ENCODE results near the gene ATP2B2. TPM values are rescaled to one million over a fixed set of nuclear protein-coding genes. Genes with fewer than 3 reads are reported as not detected.

ATP2B2 gene
- total and polyA plus RNA-seq, 2 of the 8 experiments (the other 6 are each of a cell fraction or from before 2014, with no cell fraction given): 0.14 to 1.2 TPM

DNA sequence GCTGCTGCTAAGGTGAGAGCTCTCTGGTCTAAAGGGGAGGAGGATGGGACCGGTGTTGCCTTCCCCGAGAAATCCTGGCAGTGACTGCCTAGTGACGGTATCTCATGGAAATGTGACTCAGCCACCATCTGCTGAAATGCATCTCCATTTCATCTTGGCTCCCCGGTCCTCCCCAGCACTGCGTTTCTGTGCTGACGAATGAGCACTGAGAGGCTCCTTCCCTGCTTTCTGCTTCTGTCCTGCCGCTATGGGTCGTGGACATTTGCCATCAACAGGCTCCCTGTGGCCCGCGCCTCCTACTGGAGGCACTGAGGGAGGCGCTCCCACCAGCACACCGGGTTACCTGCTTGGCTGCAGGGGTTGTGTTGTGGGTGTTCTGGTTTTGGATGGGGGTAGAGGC is 170.9 kb downstream of the ATP2B2 start:
- Histone ChIP-seq H3K36me3 (ENCODE audit: control insufficient read depth in 2 of 4, insufficient read depth in 4 of 4, low read length in 3 of 4) (no peaks in the 10 kb centered on the region), H3K4ac (replicated peaks; ENCODE audit: insufficient read length, low read depth, low read length) (no peak overlapping the region), H3K79me1 (ENCODE audit: low read depth, low read length) (no peaks in the 10 kb centered on the region), H3K18ac (ENCODE audit: extremely low read depth, low read length) (no peak overlapping the region; the same call in 1 of the 2 replicates), H3K9ac (replicated peaks in 1 of 4; ENCODE audit: extremely low read depth in 1 of 4, low read depth in 3 of 4, low read length in 3 of 4) (no peak overlapping the region), H4K91ac (replicated peaks; ENCODE audit: insufficient read length, low read length) (no peak overlapping the region), H3K4me1 (replicated peaks in 1 of 4; ENCODE audit: control insufficient read depth in 3 of 4, insufficient read depth in 4 of 4, low read length in 3 of 4) (peaks cover 0 to 2% (median 0%) of the 10 kb centered on the region in 4 experiments; a peak in 1 of 7 replicates), H3K4me3 (ENCODE audit: extremely low read depth in 1 of 4, insufficient read depth in 2 of 4, low read depth in 3 of 4, low read length in 4 of 4) (no peak overlapping the region), H3K79me2 (ENCODE audit: control insufficient read depth in 1 of 2, insufficient read depth in 2 of 2, low read length in 2 of 2) (no peaks in the 10 kb centered on the region), H4K5ac (ENCODE audit: insufficient read length, low read depth, low read length) (no peak overlapping the region), H4K8ac (ENCODE audit: extremely low read depth, insufficient read depth, low read length) (0 out of 2 replicates have a peak overlapping the region, but pooled peaks have one; percentile 7), H3K23me2 (ENCODE audit: low read depth, low read length) (no peaks in the 10 kb centered on the region; the same call in 1 of the 2 replicates), H4K20me1 (replicated peaks in 1 of 2; ENCODE audit: control insufficient read depth in 1 of 2, insufficient read depth in 2 of 2, low read length in 2 of 2) (no peaks in the 10 kb centered on the region), H3K14ac (ENCODE audit: insufficient read length) (no peak overlapping the region), H2AK5ac (ENCODE audit: low read depth, low read length) (no peak overlapping the region), H3K23ac (ENCODE audit: insufficient read length) (no peak overlapping the region), H2BK20ac (ENCODE audit: low read length) (no peak overlapping the region), H3K27me3 (replicated peaks in 1 of 4; ENCODE audit: control insufficient read depth in 3 of 4, extremely low read depth in 1 of 4, insufficient read depth in 3 of 4, low read length in 3 of 4) (no peaks in the 10 kb centered on the region; a peak in 2 of 7 replicates), H3K27ac (ENCODE audit: low read depth, low read length) (no peak overlapping the region), H2BK120ac (replicated peaks; ENCODE audit: low read depth, low read length) (no peak overlapping the region), H3K56ac (replicated peaks; ENCODE audit: insufficient read length, low read depth, low read length) (no peak overlapping the region), H2BK12ac (ENCODE audit: low read depth, low read length) (no peak overlapping the region), H3K4me2 (ENCODE audit: insufficient read depth in 1 of 2, low read depth in 2 of 2, low read length in 2 of 2) (no peak overlapping the region), H2AFZ (ENCODE audit: low read length) (no peak overlapping the region), H2BK15ac (ENCODE audit: low read length) (0 out of 2 replicates have a peak overlapping the region, but pooled peaks have one; percentile 61), H3K9me3 (ENCODE audit: insufficient read depth in 2 of 2, low read depth in 1 of 2, low read length in 1 of 2) (no peaks in the 10 kb centered on the region), H2BK5ac (ENCODE audit: low read depth, low read length) (0 out of 2 replicates have a peak overlapping the region, but pooled peaks have one; percentile 5)
- no peak for FAIRE-seq
- 84% methylated on average over 12 of the region's 12 CpGs; no CpG with 5 or more reads in 1 of the 2 experiments for WGBS, 2 experiments (ENCODE audit: extremely low coverage in 1 of 2, insufficient coverage in 1 of 2, insufficient read length in 1 of 2, insufficient replicate concordance in 2 of 2, low coverage in 1 of 2, low lambda C conversion rate in 2 of 2, missing lambda C conversion rate in 1 of 2)
- TF ChIP-seq RAD21 (IDR thresholded peaks at IDR 0.05 in 1 of 2, conservative IDR thresholded peaks at IDR 0.05 in 1 of 2; ENCODE audit: low read depth in 2 of 2, low read length in 2 of 2) (peak in 1 of 2 experiments; percentile 36; a peak in 2 of 4 replicates), JUN (IDR thresholded peaks at IDR 0.05; ENCODE audit: low read depth, low read length) (no peak)
- TF ChIP-seq, protein P1, sequence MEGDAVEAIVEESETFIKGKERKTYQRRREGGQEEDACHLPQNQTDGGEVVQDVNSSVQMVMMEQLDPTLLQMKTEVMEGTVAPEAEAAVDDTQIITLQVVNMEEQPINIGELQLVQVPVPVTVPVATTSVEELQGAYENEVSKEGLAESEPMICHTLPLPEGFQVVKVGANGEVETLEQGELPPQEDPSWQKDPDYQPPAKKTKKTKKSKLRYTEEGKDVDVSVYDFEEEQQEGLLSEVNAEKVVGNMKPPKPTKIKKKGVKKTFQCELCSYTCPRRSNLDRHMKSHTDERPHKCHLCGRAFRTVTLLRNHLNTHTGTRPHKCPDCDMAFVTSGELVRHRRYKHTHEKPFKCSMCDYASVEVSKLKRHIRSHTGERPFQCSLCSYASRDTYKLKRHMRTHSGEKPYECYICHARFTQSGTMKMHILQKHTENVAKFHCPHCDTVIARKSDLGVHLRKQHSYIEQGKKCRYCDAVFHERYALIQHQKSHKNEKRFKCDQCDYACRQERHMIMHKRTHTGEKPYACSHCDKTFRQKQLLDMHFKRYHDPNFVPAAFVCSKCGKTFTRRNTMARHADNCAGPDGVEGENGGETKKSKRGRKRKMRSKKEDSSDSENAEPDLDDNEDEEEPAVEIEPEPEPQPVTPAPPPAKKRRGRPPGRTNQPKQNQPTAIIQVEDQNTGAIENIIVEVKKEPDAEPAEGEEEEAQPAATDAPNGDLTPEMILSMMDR (IDR thresholded peaks at IDR 0.05; ENCODE audit: control extremely low read depth in 1 of 3, insufficient read depth in 1 of 3, low read depth in 1 of 3, low read length in 3 of 3): peak in 2 of 3 experiments; percentile 48 to 50; a peak in 3 of 4 replicates
- ChIA-PET CTCF (ENCODE audit: partially characterized antibody) (interaction anchor here (0.7 to 2.2 kb wide), 15 partner anchors 10 to 1275 kb away, joined by 3 to 15 read pairs (median 3); partner anchors contain the start of gene SEC13), POLR2A (ENCODE audit: partially characterized antibody) (interaction anchor here (1.0 kb wide), 1 partner anchor 13 kb away, joined by 4 read pairs; the partner anchor contains the start of gene SEC13)
- DNase-seq (ENCODE audit: low read depth in 1 of 2, low spot score in 2 of 2): no peak

Data from H1 (cell line).